ENCODE measurements around the gene TFEB.

TFEB gene

DNA sequence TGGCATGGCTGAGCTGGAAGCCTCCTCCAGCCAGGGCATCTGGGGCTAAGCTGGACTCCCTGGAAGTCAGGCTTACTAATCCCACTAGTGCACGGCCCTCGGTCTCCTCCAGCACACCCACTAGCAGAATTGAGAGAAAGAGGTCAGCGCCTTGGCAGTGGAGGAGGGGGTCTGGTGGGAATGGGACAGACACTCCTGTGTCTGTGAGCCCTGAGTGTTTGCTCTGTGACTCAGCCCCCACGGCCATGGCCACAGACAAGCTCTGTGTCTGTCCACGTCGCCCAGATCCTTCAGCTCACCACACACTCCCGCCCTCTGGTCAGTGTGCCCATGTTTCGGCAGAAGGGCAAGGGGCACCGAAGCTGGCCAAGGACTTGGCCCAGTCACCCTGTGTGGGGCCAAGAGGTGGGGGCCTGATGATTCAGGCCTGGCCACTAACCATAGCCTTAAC is 88.3 kb downstream of the TFEB start:
- Mint-ChIP-seq H3K4me3 (no peak overlapping the region), H3K27me3 (peaks cover 21% of the 10 kb centered on the region), H3K4me1 (ENCODE audit: low read depth) (no peaks in the 10 kb centered on the region), H3K9me3 (no peaks in the 10 kb centered on the region), H3K36me3 (ENCODE audit: low read depth) (no peaks in the 10 kb centered on the region), H3K27ac (no peak overlapping the region)
- intact Hi-C loops (cut with micrococcal nuclease) = no loop called here

DNA sequence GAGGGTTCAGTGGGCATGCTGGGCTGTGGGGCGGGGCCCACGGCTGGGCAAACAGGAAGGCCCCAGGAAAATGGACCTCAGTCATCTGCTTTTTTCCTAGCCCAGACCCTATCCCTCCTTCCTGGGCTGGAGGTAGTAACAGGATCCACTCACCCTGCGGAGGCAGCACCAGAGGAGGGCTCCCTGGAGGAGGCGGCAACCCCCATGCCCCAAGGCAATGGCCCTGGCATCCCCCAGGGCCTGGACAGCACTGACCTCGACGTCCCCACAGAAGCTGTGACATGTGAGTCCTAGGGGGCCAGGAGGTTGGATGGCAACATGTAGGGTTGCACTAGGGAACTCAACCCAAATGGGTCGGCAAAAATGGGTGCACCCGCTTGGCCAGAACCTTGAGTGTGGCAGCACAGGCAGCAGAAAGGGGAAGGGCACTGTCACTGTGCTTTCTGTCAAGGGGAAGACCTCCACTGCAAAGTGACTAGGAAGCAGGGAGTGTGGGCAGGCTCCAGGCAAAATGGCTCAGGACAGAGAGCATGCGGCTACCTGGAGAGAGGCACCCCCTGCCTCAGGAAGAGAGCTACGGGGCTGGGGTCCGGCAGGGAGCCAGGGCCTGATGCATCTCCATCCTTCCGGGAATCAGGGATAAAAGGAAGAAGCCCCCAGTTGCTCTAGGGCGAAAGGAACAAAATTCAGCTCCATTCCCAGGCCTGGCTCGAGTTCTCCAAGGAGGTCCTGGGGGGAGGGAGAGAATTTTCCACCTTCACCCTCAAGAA is 89.2 kb downstream of the TFEB start:
- Mint-ChIP-seq H3K27ac (no peak overlapping the region), H3K4me3 (no peak overlapping the region), H3K9me3 (no peaks in the 10 kb centered on the region), H3K36me3 (ENCODE audit: low read depth) (no peaks in the 10 kb centered on the region), H3K4me1 (ENCODE audit: low read depth) (no peaks in the 10 kb centered on the region), H3K27me3 (peaks cover 26% of the 10 kb centered on the region)
- intact Hi-C loops (cut with micrococcal nuclease) = no loop called here

DNA sequence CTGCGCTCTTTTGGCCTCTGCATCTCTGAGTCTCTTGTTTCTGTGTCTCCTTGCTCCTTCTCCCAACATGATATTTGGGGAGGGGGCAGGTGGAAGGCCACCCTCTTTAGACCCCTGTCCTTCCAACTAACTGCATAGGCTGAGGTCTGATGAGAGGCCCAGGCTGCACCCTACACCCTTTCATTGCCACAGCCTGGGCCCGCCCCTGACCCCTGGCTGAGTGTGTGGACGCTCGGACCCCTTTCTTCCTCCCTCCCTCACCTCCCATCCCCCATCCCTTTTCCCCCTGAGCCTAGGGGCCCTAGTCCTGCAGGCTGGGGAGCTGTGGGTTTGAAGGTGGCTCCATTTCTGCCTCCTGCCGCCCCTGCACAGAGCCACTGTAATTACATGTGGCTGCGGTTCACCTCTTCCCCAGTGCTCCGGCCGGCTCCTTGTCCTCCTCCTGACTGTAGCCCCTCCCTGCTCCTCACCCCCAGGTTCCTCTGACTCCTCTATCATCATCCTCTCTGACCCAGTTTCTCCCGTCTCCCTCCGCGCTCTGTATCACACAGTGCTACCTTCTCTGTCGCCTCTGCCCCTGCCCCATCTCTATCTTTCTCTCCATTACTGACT is 90.3 kb downstream of the TFEB start:
- H3K4me1 Mint-ChIP-seq (ENCODE audit: low read depth) = no peaks in the 10 kb centered on the region
- H3K27me3 Mint-ChIP-seq = peaks cover 34% of the 10 kb centered on the region
- H3K9me3 Mint-ChIP-seq = no peaks in the 10 kb centered on the region
- no peak overlapping the region for H3K27ac Mint-ChIP-seq
- no peaks in the 10 kb centered on the region for H3K36me3 Mint-ChIP-seq (ENCODE audit: low read depth)
- intact Hi-C loops (cut with micrococcal nuclease) = no loop called here
- H3K4me3 Mint-ChIP-seq = no peak overlapping the region

DNA sequence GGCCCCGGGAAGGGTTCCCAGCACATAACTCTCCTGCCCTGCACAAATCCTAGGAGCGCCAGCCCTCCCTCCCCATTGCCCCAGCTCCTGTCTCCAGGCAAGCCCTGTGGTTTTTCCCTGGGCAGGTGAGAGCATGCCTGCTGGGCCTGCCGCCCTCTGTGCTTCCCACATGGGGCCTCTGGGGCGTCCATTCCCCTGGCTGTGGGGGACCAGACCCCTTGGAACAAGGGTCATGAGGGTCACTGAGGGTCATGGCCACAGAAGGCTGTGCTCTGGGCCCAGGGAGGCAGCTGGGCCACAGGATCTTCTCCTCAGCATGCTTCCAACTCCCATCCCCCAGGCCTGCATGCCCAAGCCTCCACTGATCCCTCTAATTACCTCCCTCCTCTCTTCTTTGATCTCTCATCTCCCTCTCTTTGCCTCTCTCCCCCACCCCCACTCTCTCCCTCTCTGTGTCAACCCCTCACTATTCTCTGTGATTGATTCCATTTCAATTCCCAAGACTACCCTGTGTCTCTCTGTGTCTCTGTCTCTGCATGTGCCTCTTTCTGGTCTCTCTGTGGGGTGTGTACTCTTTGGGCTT is 91.0 kb downstream of the TFEB start:
- no peak overlapping the region for H3K4me3 Mint-ChIP-seq
- H3K27me3 Mint-ChIP-seq = peaks cover 41% of the 10 kb centered on the region
- no peaks in the 10 kb centered on the region for H3K36me3 Mint-ChIP-seq (ENCODE audit: low read depth)
- no peaks in the 10 kb centered on the region for H3K9me3 Mint-ChIP-seq
- H3K4me1 Mint-ChIP-seq (ENCODE audit: low read depth) = peaks cover under 1% of the 10 kb centered on the region
- no peak overlapping the region for H3K27ac Mint-ChIP-seq
- intact Hi-C loops (cut with micrococcal nuclease) = no loop called here

DNA sequence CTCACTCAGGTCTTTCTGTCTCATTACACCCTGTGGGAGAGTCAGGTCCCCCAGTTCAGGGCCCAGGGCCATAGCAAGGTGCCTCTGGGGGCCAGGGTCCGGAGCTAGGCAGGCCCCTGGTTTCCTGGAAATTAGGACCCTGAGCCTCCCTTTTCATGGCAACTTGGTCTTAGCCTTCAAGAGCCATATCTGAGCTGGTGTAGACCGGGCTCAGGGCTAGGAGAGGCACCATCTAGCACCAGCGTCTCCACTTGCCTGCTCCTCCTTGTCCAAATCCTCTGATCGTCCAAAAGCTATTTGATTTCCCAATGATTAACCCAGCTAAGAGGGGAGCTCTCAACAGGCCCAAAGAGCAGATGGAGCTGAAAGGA is 91.5 kb downstream of the TFEB start:
- no peak overlapping the region for H3K4me3 Mint-ChIP-seq
- H3K9me3 Mint-ChIP-seq = no peaks in the 10 kb centered on the region
- intact Hi-C loops (cut with micrococcal nuclease) = no loop called here
- H3K36me3 Mint-ChIP-seq (ENCODE audit: low read depth) = no peaks in the 10 kb centered on the region
- H3K27me3 Mint-ChIP-seq = peaks cover 46% of the 10 kb centered on the region
- H3K4me1 Mint-ChIP-seq (ENCODE audit: low read depth) = peaks cover 6% of the 10 kb centered on the region
- no peak overlapping the region for H3K27ac Mint-ChIP-seq

DNA sequence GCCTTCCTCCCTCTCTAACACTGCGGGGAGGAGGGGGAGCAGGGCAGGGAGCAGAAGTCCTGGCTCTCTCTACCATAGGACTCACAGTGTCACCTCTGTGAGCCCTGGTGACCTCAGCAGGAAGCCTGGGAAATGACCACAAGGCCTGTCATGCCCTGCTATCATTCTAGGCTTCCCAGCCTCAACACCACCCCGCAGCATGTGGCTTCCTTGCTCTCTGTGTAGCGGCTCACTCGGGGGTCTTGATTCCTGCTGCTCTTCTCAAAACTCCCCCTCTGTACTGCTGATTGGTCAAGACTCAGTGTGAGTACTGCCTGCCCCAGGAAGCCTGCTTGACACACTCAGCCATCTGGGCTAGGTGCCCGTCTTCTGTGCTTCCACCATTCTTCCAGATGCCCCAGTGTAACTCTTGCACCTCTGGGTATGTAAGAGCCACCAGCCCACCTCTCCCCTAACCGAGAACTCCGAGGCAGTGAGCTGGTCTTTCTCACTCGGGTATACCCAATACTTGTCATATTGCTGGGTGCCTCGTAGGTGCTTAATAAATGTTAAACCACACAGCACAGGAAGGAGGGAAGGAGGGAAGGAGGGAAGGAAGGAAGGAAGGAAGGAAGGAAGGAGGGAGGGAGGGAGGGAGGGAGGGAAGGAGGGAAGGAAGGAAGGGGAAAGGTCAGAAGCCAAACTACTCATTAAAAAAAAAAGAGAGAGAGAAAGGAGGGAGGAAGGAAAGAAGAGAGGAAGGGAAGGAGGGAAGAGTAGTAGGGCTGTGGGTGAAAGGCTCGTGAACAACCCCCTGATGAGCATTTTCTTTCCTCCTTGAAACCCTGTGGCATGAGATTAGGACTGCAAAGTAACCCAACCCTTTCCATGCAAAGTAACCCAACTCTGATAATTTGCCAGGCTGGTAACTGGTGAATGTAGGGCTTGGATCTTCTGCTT is 92.2 kb downstream of the TFEB start:
- H3K27ac Mint-ChIP-seq = no peak overlapping the region

DNA sequence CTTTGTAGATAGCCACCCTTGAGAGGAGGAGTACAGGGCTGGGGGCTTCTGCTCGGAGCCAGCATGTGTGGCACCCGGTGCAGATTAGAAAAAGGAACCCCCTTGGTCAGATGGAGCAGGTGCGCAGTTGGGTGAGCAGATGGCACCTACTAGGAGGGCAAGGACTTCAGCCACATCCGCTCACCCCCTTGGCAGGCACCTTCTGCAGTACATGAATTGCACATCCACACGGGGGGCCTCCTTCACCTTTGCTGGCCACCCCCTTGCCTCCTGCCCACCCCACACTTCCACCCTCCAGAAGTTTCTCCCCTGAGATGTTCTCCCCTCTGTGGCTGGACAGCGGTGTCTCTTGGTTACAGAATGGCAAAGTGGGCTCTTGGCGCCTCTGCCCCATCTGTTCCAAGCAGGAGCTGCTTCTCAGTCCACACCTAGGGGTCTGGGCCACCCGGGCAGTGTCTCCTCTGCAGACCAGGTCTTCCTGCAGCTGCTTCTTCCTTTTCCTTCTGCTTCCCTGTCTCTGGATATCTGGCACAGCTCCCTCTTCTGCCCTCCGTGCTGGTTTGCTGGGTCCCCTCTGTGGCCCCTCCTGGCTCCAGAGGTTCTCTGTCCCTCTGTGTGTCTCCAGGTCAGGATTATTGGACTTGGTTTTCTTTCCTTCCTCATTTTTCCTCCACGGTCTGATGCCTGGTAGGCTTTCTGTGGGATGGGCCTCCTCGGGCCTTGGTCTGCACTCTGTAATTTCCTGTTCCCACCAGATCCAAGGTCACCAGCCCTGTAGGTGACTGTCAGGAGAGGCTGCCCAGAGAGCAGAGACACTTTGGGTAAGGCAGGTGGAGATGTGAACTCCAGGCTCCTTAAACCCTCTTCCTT is 93.1 kb downstream of the TFEB start:
- H3K27me3 Mint-ChIP-seq = peaks cover 61% of the 10 kb centered on the region
- no peak overlapping the region for H3K4me3 Mint-ChIP-seq
- no peak overlapping the region for H3K27ac Mint-ChIP-seq
- intact Hi-C loops (cut with micrococcal nuclease) = no loop called here
- no peaks in the 10 kb centered on the region for H3K36me3 Mint-ChIP-seq (ENCODE audit: low read depth)
- no peaks in the 10 kb centered on the region for H3K9me3 Mint-ChIP-seq
- peaks cover 19% of the 10 kb centered on the region for H3K4me1 Mint-ChIP-seq (ENCODE audit: low read depth)

More for the DNA sequence above, 92.2 kb downstream of the TFEB start:
- Mint-ChIP-seq H3K36me3 (ENCODE audit: low read depth) (no peaks in the 10 kb centered on the region), H3K4me1 (ENCODE audit: low read depth) (peaks cover 11% of the 10 kb centered on the region), H3K27me3 (peaks cover 53% of the 10 kb centered on the region), H3K9me3 (no peaks in the 10 kb centered on the region), H3K4me3 (no peak overlapping the region)
- intact Hi-C loops (cut with micrococcal nuclease) = no loop called here

DNA sequence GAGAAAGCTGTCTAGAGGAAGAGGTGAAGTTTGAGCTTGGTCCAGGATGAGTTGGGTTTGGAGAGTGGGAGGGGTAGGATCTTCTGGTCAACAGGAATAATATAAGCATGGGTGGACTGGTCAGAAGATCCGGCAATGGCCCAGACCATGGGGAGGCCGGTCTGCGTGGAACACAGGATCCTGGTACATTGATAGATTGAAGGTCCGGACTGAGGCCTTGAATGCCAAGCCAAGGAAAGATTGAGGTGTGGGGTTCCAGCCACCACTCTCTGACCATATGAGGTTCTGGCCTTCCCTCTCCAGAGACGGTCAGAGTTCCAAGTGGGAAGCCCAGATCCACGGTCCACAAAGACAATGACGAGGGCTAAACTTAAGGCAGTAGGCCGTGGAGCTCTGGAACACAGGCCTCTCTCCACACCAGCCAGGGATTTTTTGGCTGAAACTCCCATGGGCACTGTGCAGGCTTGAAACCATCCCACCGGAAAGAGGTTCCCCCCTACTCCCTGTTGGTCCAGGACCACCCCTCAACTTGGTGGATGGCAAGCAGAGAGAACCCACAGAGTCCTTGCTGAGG is 94.0 kb downstream of the TFEB start:
- intact Hi-C loops (cut with micrococcal nuclease) = no loop called here
- H3K4me1 Mint-ChIP-seq (ENCODE audit: low read depth) = peaks cover 19% of the 10 kb centered on the region
- H3K36me3 Mint-ChIP-seq (ENCODE audit: low read depth) = no peaks in the 10 kb centered on the region
- no peaks in the 10 kb centered on the region for H3K9me3 Mint-ChIP-seq
- H3K4me3 Mint-ChIP-seq = no peak overlapping the region
- H3K27ac Mint-ChIP-seq = no peak overlapping the region
- peaks cover 68% of the 10 kb centered on the region for H3K27me3 Mint-ChIP-seq

DNA sequence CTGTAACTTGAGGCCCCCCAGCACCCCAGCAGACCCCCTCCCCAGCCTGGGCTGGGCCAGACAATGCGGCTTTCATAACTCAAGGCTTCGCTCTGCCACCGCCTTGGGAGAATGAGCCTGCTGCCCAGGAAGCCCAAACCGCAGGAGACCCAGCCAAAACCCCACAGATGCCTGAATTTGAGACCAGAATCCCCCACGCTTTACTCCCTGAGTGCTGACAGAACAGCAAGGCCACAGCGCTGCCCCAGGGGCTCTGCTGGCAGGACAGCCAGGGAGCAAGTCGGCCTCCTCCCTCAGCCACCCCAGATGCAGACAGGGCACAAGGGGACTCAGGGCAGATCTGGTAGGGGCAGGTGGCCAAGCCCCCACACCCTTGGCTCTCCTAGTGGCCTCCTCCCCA is 95.0 kb downstream of the TFEB start:
- intact Hi-C loops (cut with micrococcal nuclease) = no loop called here
- H3K27me3 Mint-ChIP-seq = peaks cover 72% of the 10 kb centered on the region
- H3K27ac Mint-ChIP-seq = no peak overlapping the region
- H3K4me3 Mint-ChIP-seq = no peak overlapping the region
- H3K4me1 Mint-ChIP-seq (ENCODE audit: low read depth) = peaks cover 19% of the 10 kb centered on the region
- no peaks in the 10 kb centered on the region for H3K36me3 Mint-ChIP-seq (ENCODE audit: low read depth)
- H3K9me3 Mint-ChIP-seq = no peaks in the 10 kb centered on the region

DNA sequence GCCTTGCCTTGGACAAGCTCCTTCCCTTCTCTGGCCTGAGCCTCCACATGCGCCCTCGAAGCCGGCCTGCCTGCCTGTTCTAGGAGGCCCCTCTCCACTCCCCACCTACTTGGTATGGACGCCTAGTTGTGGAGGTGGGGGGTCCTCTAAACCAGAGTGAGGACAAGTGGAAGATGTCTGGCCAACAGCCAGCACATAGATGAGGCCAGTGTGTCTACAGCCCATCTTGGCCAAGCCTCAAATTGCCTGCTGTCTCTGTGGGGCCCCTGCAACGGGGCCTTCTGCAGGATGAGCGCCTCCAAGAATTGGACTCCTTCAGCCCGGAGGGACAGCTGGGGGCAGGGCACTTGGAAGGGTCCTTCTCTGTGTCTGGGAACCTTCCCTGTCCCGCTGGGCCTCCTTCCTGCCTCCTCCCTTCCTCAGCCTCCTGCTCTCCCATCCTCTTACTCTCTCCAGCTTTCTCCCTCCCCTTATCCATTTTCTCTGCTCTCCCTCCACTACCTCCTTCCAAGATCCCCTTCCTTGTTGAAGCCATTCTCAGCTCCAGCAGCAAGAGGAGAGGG is 95.5 kb downstream of the TFEB start:
- peaks cover 75% of the 10 kb centered on the region for H3K27me3 Mint-ChIP-seq

DNA sequence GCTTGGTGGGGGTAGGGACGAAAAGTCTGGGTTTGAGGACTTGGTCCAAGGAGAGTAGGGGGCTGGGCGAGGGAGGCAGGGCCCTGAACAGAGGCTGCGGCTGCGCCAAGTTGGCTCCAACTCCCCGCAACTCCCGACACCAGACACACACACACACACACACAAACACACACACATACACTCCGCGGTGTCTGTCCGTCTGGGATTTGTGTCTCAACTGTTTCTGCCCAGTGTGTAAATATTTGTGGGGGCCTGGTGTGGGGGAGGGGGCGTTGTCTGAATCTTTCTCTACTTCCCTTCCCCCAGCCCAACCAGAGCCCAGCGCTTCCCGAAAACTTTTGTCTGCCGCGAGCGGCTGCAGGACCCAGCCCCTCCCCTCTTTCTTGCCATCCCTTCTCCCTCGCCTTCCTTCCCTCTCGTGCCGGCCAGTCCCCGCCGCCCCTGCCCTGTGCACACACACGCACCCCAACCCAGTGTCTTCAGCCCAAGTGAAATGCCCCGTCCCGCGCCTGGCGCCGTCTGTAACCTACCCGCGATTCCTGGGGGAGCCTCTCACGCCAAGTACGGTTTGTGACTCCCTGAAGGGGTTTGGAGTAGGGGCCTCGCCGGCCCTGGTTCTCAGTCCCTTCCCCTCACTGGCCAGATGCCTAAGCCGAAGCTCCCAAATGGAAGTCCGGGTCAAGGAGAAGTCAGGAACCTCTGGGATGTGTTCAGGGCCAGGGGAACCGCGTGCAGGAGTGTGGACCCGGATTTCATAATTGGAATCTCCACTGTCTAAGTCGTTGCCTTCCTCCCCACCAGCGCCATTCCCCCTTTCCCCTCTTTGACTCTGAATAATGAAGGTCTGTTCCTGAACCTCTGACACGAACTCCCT is 96.2 kb downstream of the TFEB start:
- Mint-ChIP-seq H3K27me3 (peaks cover 78% of the 10 kb centered on the region), H3K36me3 (ENCODE audit: low read depth) (no peaks in the 10 kb centered on the region), H3K9me3 (no peaks in the 10 kb centered on the region), H3K27ac (no peak overlapping the region), H3K4me1 (ENCODE audit: low read depth) (peaks cover 19% of the 10 kb centered on the region), H3K4me3 (peak overlapping the region; percentile 22)
- intact Hi-C loops (cut with micrococcal nuclease) = no loop called here

More for the DNA sequence above, 95.5 kb downstream of the TFEB start:
- Mint-ChIP-seq H3K4me3 (no peak overlapping the region), H3K9me3 (no peaks in the 10 kb centered on the region), H3K36me3 (ENCODE audit: low read depth) (no peaks in the 10 kb centered on the region), H3K4me1 (ENCODE audit: low read depth) (peaks cover 19% of the 10 kb centered on the region), H3K27ac (no peak overlapping the region)
- intact Hi-C loops (cut with micrococcal nuclease) = no loop called here

Data from dendritic cell treated with granulocyte-macrophage colony-stimulating factor and Interleukin-4, amounts not matched to agents 40 ng/mL and 50 ng/mL, for 4 days (primary cell).